Uterus (tissue), 4 donors: ENCODE results near the gene IQCE. TPM values are rescaled to one million over a fixed set of nuclear protein-coding genes. Genes with fewer than 3 reads are reported as not detected.

Experiments
- DNase-seq, 2 donors: peaks; one replicate each; pipeline ENCODE4 v3.0.0-alpha.2; 2019 to 2020
- H3K27ac ChIP-seq, 2 donors: fragments of 200-600 bp; sonication (generic); 1 replicate in 1 of 2; 2 replicates in 1 of 2; pipeline ENCODE4 v1.5.1; 2016 to 2018
- H3K27me3 ChIP-seq, 2 donors: fragments of 200-600 bp; sonication (generic); one replicate each; pipeline ENCODE4 v1.5.1; 2018 to 2019; ENCODE audit warnings: control low read depth in 1 of 2
- H3K36me3 ChIP-seq, 2 donors: fragments of 200-600 bp; sonication (generic); one replicate each; pipeline ENCODE4 v1.5.1; 2019; ENCODE audit warnings: control low read depth in 1 of 2
- H3K4me1 ChIP-seq, 2 donors: fragments of 200-600 bp; sonication (generic); one replicate each; pipeline ENCODE4 v1.5.1; 2018 to 2019; ENCODE audit warnings: control low read depth in 1 of 2
- H3K4me3 ChIP-seq, 2 donors: fragments of 200-600 bp; sonication (generic); 1 replicate in 1 of 2; 2 replicates in 1 of 2; pipeline ENCODE4 v1.5.1; 2018 to 2019; ENCODE audit warnings: mild to moderate bottlenecking in 1 of 2
- H3K9me3 ChIP-seq, 2 donors: fragments of 200-600 bp; sonication (generic); one replicate each; pipeline ENCODE4 v1.5.1; 2019; ENCODE audit warnings: control low read depth in 1 of 2
- POLR2A ChIP-seq, 2 donors: fragments of 450-650 bp; IDR thresholded peaks; one replicate each; pipeline ENCODE4 v1.6.1; 2016; ENCODE audit warnings: antibody characterized with exemption in 2 of 2, mild to moderate bottlenecking in 1 of 2, moderate library complexity in 1 of 2
- intact Hi-C: fragments of 100-400 bp; cut with DNase I; formaldehyde crosslinking; loops from one replicate; pipeline ENCODE4 v1.15.1; 2023; ENCODE audit warnings: low total_unique reads
- total RNA-seq, 4 donors: library from RNA; depleted of rRNA in 3 of 4; stranded (reverse); fragments of >200 nt in 3 of 4; gene quantifications; one replicate each; pipeline versions ENCODE4 v1.1.0 to v1.2.4, GENCODE V29; 2014 to 2023
- TF ChIP-seq, protein P1 (sequence below), 4 experiments: fragments of 200-600 bp in 2 of 4; fragments of 450-650 bp in 2 of 4; sonication (generic) in 2 of 4; IDR thresholded peaks; one replicate each; pipeline ENCODE4 v1.5.1; 2016 to 2019; ENCODE audit warnings: antibody characterized with exemption in 4 of 4, mild to moderate bottlenecking in 2 of 4, moderate library complexity in 1 of 4
- donor health status: DM: yes; HTN: yes; CAD: no.

IQCE gene
- total RNA-seq, 4 donors from 2014 or later = 6.8 to 28.0 (median 16.9) TPM

DNA sequence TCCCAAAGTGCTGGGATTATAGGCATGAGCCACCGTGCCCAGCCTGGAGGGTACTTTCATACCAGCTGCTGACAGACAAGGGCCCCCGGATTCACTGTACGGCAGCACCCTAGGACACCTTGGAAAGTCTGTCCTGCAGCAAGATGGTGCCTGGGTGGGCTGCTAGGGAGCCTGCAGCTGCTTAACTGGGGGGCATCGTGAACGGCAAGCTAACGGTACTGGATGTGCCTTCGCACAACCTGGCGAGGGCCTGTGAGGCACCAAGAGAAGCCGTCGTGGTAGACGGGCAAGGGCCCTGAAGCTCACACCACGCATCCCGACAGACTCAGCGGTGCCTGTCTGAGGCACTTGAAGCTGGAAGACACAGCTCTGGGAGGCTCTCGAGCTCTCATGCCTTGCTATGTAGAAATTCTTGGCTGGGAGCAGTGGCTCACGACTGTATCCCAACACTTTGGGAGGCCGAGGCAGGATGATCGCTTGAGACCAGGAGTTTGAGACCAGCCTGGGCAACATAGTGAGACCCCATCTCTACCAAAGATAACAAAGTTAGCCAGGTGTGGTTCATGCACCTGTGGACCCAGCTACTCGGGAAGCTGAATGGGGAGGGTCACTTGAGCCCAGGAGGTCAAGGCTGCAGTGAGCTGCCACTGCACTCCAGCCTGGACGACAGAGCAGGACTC, 12.9 kb upstream of the IQCE start:
- no peaks in the 10 kb centered on the region for H3K4me1 ChIP-seq
- H3K36me3 ChIP-seq = no peaks in the 10 kb centered on the region
- no peak overlapping the region for H3K27ac ChIP-seq
- H3K27me3 ChIP-seq = no peaks in the 10 kb centered on the region
- TF ChIP-seq, protein P1, sequence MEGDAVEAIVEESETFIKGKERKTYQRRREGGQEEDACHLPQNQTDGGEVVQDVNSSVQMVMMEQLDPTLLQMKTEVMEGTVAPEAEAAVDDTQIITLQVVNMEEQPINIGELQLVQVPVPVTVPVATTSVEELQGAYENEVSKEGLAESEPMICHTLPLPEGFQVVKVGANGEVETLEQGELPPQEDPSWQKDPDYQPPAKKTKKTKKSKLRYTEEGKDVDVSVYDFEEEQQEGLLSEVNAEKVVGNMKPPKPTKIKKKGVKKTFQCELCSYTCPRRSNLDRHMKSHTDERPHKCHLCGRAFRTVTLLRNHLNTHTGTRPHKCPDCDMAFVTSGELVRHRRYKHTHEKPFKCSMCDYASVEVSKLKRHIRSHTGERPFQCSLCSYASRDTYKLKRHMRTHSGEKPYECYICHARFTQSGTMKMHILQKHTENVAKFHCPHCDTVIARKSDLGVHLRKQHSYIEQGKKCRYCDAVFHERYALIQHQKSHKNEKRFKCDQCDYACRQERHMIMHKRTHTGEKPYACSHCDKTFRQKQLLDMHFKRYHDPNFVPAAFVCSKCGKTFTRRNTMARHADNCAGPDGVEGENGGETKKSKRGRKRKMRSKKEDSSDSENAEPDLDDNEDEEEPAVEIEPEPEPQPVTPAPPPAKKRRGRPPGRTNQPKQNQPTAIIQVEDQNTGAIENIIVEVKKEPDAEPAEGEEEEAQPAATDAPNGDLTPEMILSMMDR (IDR thresholded peaks at IDR 0.05) = no peak
- no peak for TF ChIP-seq POLR2A (IDR thresholded peaks at IDR 0.05)
- no peak for DNase-seq
- H3K4me3 ChIP-seq = no peak overlapping the region
- H3K9me3 ChIP-seq = no peaks in the 10 kb centered on the region
- intact Hi-C loops = no loop called here

DNA sequence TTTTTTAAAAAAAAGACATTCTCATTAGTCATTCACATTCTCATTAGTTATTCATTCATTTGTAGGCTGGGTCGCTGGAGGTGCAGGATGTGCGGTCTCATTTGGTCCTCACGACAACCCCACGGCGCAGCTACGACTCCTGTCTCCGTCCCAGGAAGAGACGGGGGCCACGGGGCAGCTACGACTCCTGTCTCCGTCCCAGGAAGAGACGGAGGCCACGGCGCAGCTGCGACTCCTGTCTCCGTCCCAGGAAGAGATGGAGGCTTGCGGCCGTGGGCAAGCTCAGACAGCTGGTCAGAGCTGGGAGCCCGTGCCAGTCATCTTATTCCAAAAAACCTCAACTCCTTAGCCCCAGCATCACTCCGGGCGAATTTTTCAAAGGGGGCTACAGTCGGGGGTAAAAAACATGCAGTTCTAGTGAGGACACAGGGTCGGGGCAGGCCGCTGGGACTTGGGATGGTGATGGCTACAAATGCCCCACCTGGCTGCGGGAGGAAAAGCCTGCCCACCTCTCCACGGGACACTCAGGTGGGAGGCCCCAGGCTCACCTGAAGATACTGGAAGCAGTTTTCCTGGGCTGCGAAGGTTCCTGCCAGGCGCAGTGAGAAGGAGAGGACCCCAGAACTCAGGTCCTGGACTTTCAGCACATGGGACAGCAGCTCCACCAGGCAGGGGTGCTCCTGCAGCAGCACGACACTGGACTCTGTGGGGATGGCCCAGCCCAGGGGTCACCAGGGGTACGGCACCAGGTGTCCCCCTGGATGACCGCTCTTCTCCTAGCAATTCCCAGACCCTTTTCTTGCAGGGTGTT, 11.8 kb upstream of the IQCE start:
- no peaks in the 10 kb centered on the region for H3K27me3 ChIP-seq
- intact Hi-C loops = no loop called here
- no peak overlapping the region for H3K4me3 ChIP-seq
- no peak for DNase-seq
- no peaks in the 10 kb centered on the region for H3K9me3 ChIP-seq
- no peaks in the 10 kb centered on the region for H3K36me3 ChIP-seq
- H3K4me1 ChIP-seq = no peaks in the 10 kb centered on the region
- no peak overlapping the region for H3K27ac ChIP-seq
- no peak for TF ChIP-seq POLR2A (IDR thresholded peaks at IDR 0.05)
- TF ChIP-seq, protein P1 (IDR thresholded peaks at IDR 0.05) = no peak

DNA sequence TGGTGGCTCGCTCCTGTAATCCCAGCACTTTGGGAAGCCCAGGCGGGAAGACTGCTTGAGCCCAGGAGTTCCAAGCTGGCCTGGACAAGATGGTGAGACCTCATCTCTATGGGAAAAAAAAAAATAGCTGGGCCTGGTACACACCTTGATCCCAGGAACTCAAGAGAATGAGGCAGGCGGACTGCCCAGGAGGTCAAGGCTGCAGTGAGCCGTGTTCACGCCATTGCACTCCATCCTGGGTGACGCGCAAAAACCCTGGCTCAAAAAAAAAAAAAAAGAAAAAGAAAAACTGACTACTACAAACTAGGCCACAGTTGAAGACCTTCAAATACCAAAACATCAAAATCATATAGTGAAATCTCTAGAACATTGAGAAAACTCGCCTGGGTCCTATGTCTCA, 7.4 kb upstream of the IQCE start:
- intact Hi-C loops = no loop called here
- no peak for DNase-seq

DNA sequence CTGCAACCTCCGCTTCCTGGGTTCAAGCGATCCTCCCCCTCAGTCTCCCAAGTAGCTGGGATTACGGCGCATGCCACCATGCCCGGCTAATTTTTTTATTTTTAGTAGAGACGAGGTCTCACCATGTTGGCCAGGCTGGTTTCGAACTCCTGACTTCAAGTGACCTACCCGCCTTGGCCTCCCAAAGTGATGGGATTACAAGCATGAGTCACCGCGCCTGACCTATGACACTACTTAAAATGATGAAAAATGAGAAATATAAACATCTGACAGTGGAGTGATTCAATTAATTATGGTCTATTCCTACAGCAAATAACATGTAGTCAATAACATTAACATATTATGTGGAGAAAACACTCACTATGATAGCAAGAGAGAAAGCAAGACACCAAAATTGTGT, 5.7 kb upstream of the IQCE start:
- H3K27me3 ChIP-seq = no peaks in the 10 kb centered on the region
- no peak overlapping the region for H3K4me3 ChIP-seq
- H3K27ac ChIP-seq = no peak overlapping the region
- H3K9me3 ChIP-seq = no peaks in the 10 kb centered on the region
- intact Hi-C loops = no loop called here
- H3K36me3 ChIP-seq = no peaks in the 10 kb centered on the region
- peaks cover 0 to 9% of the 10 kb centered on the region in 2 donors for H3K4me1 ChIP-seq
- no peak for DNase-seq
- TF ChIP-seq POLR2A (IDR thresholded peaks at IDR 0.05) = no peak
- TF ChIP-seq, protein P1 (IDR thresholded peaks at IDR 0.05) = no peak

More for the DNA sequence above, 7.4 kb upstream of the IQCE start:
- TF ChIP-seq POLR2A (IDR thresholded peaks at IDR 0.05) = no peak
- TF ChIP-seq, protein P1 (IDR thresholded peaks at IDR 0.05) = no peak
- Histone ChIP-seq H3K4me1 (peaks cover 0 to 9% of the 10 kb centered on the region in 2 donors), H3K27me3 (no peaks in the 10 kb centered on the region), H3K36me3 (no peaks in the 10 kb centered on the region), H3K9me3 (no peaks in the 10 kb centered on the region), H3K4me3 (no peak overlapping the region), H3K27ac (no peak overlapping the region)
